Endodermal cell (in vitro differentiated cells): ENCODE data around the gene CYB5R3. TPM values are rescaled to one million over a fixed set of nuclear protein-coding genes. Genes with fewer than 3 reads are reported as not detected.

Source experiments
- DNase-seq: peaks from one replicate; pipeline ENCODE4 v3.0.0-alpha.2; 2017
- H3K27ac ChIP-seq: 2 replicates; pipeline ENCODE4 v1.5.1; 2013; ENCODE audit warnings: mild to moderate bottlenecking, low read depth, low read length, moderate library complexity
- H3K27me3 ChIP-seq: 2 replicates; pipeline ENCODE4 v1.6.1; 2013; ENCODE audit warnings: mild to moderate bottlenecking, low read length, moderate library complexity; ENCODE audit not compliant: insufficient read depth, control insufficient read depth, poor library complexity, severe bottlenecking
- H3K36me3 ChIP-seq: 2 replicates; pipeline ENCODE4 v1.7.0; 2013; ENCODE audit warnings: mild to moderate bottlenecking, low read length, moderate library complexity; ENCODE audit not compliant: control insufficient read depth, insufficient read depth
- H3K4me1 ChIP-seq: one replicate; pipeline ENCODE4 v1.7.0; 2013; ENCODE audit warnings: low read length; ENCODE audit not compliant: control insufficient read depth, insufficient read depth
- H3K4me3 ChIP-seq: 2 replicates; pipeline ENCODE4 v1.5.1; 2013; ENCODE audit warnings: mild to moderate bottlenecking, low read length, moderate library complexity
- H3K9ac ChIP-seq: 2 replicates; pipeline ENCODE4 v1.6.1; 2013; ENCODE audit warnings: mild to moderate bottlenecking, low read length, moderate library complexity; ENCODE audit not compliant: poor library complexity, severe bottlenecking; ENCODE audit errors: extremely low read depth
- H3K9me3 ChIP-seq: 2 replicates; pipeline ENCODE4 v1.6.1; 2013; ENCODE audit warnings: mild to moderate bottlenecking, low read length, moderate library complexity; ENCODE audit not compliant: control insufficient read depth
- H3K27ac Mint-ChIP-seq: 2 replicates; pipeline ENCODE4 v1.8.0; 2020; ENCODE audit warnings: mixed read lengths
- H3K27me3 Mint-ChIP-seq: 2 replicates; pipeline ENCODE4 v1.8.0; 2021; ENCODE audit warnings: mild to moderate bottlenecking, mixed read lengths; ENCODE audit not compliant: insufficient read depth
- H3K36me3 Mint-ChIP-seq: 2 replicates; pipeline ENCODE4 v1.8.0; 2020; ENCODE audit warnings: low read depth, mixed read lengths
- H3K4me1 Mint-ChIP-seq: 2 replicates; pipeline ENCODE4 v1.8.0; 2020; ENCODE audit warnings: mixed read lengths
- H3K4me3 Mint-ChIP-seq: 2 replicates; pipeline ENCODE4 v1.8.0; 2020; ENCODE audit warnings: mild to moderate bottlenecking, moderate library complexity, mixed read lengths
- H3K9me3 Mint-ChIP-seq: 2 replicates; pipeline ENCODE4 v1.8.0; 2020; ENCODE audit warnings: mild to moderate bottlenecking, mixed read lengths
- WGBS, 2 experiments: methylation state at CpG; one replicate each; pipeline versions ENCODE4 v1.1.5 to v1.1.7; 2013; ENCODE audit warnings: missing lambda C conversion rate in 2 of 2, mixed read lengths in 1 of 2; ENCODE audit not compliant: insufficient coverage in 1 of 2, insufficient read length in 1 of 2; 5-methylcytosine and 5-hydroxymethylcytosine counted together
- total RNA-seq, 2 donors: library from RNA; stranded (reverse); fragmentation: NEBNext Ultra II Directional in 1 of 2; extraction: Animal tissue kit (Norgen Biotek cat#: 25700) in 1 of 2; gene quantifications; 2 replicates in 1 of 2; 3 replicates in 1 of 2; pipeline ENCODE4 v1.2.1, GENCODE V29; 2021
- TF ChIP-seq, protein P1 (sequence below): fragments of 200-600 bp; sonication (generic); conservative IDR thresholded peaks from 2 replicates; pipeline ENCODE4 v1.5.0; 2021; ENCODE audit warnings: antibody characterized with exemption, mild to moderate bottlenecking

Gene CYB5R3
- total RNA-seq, 2 donors from 2014 or later, result 89.5 to 92.4 TPM

DNA sequence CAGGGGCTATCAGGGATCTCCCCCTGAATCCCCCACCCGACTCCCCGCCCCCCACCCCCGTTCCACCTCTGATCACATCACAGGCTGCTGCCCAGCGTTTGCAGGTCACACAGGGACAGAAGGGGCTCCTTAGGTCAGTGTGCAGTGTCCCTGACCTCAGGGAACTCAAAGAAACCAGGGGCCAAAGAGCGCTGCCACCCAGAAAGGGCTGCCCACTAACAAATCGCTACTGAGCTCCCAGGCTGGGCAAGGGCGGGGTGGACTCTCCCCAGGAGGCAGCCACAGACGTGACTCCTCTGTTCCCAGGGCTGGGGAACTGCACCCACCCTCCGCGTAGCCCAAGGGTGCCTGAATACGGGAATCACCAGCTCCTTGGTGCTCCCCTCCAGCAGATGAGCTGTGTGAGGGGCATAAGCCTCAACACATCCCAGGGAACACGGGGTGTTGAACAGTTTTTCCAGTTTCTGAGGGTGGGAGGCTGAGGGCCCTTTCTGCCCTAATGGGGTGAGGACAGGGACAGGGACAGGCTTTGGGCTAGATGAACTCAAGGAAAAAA, 24.6 kb downstream of the CYB5R3 start:
- 92 to 98% methylated on average over 8 to 12 of the region's 12 CpGs for WGBS, 2 experiments

DNA sequence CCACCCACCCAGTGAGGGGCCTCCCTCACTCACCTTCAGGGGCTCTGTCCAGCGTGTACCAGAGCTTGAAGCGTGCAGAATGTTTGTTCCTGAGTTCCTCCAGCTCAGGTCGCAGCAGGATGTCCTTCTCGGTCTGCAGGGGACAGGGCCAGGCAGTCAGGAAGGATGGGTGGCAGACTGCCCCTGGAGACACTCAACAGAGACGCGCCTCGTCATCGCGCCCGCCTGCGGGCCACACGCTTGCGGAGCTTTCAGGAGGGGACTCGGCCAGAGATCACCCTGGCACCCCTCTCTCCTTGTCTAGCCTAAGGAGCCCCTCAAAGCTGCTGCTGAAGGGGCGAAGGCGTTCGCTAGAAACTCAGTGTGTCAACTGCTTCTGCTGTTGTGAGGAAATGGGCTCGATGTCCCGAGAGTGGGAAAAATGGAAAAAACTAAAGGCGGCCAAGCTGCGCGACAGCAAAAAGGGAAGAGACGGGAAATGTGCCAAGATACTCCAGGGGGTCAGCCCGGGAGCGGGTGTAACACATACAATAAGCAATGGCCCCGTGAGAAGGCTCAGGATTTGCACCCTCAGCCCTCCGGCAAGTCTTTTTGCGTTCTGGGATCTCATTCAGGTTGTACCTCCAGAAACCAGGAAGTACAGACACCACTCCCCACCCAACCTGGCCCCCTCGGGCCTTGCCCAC, 25.3 kb downstream of the CYB5R3 start:
- Mint-ChIP-seq H3K27ac (no peak overlapping the region), H3K4me3 (no peak overlapping the region), H3K27me3 (no peaks in the 10 kb centered on the region), H3K9me3 (no peaks in the 10 kb centered on the region), H3K36me3 (peaks cover 34% of the 10 kb centered on the region), H3K4me1 (no peaks in the 10 kb centered on the region)
- Histone ChIP-seq H3K27me3 (no peaks in the 10 kb centered on the region), H3K27ac (peak overlapping the region; percentile 24), H3K4me1 (no peaks in the 10 kb centered on the region), H3K4me3 (no peak overlapping the region), H3K9me3 (no peaks in the 10 kb centered on the region), H3K9ac (no peak overlapping the region), H3K36me3 (peaks cover 27% of the 10 kb centered on the region)
- DNase-seq, result no peak
- WGBS, 2 experiments, result 92 to 93% methylated on average over 26 to 29 of the region's 29 CpGs
- TF ChIP-seq, protein P1, sequence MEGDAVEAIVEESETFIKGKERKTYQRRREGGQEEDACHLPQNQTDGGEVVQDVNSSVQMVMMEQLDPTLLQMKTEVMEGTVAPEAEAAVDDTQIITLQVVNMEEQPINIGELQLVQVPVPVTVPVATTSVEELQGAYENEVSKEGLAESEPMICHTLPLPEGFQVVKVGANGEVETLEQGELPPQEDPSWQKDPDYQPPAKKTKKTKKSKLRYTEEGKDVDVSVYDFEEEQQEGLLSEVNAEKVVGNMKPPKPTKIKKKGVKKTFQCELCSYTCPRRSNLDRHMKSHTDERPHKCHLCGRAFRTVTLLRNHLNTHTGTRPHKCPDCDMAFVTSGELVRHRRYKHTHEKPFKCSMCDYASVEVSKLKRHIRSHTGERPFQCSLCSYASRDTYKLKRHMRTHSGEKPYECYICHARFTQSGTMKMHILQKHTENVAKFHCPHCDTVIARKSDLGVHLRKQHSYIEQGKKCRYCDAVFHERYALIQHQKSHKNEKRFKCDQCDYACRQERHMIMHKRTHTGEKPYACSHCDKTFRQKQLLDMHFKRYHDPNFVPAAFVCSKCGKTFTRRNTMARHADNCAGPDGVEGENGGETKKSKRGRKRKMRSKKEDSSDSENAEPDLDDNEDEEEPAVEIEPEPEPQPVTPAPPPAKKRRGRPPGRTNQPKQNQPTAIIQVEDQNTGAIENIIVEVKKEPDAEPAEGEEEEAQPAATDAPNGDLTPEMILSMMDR, result no peak

More for the DNA sequence above, 24.6 kb downstream of the CYB5R3 start:
- Histone ChIP-seq H3K27ac (no peak overlapping the region), H3K4me3 (no peak overlapping the region), H3K27me3 (no peaks in the 10 kb centered on the region), H3K4me1 (no peaks in the 10 kb centered on the region), H3K9me3 (no peaks in the 10 kb centered on the region), H3K9ac (no peak overlapping the region), H3K36me3 (peaks cover 28% of the 10 kb centered on the region)
- Mint-ChIP-seq H3K4me3 (no peak overlapping the region), H3K36me3 (peaks cover 34% of the 10 kb centered on the region), H3K27ac (no peak overlapping the region), H3K27me3 (no peaks in the 10 kb centered on the region), H3K9me3 (no peaks in the 10 kb centered on the region), H3K4me1 (no peaks in the 10 kb centered on the region)
- no peak for DNase-seq
- TF ChIP-seq, protein P1, result no peak

DNA sequence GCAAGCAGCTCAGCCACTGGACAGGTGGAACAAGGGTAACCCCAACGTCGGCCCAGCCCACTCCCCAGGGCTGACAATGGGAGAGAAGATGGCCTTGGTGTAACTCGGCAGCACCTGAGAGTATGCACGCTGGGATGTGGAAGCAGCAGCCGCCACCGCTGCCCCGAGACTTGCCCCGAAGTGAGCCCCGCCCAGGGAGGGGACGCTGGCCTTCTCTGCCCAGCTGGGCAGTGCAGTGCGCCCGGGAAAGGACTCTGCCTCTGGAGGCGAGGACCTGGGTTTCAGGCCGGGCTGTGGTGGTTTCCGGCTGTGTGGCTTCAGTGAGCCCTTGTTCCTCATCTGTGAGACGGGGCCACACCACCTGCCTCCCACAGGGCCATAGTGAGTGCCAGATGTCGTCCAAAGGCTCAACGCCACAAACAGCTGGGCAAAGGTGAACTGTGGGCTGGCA, 25.9 kb downstream of the CYB5R3 start:
- no peaks in the 10 kb centered on the region for H3K4me1 Mint-ChIP-seq
- WGBS, 2 experiments, result 94 to 98% methylated on average over 12 to 18 of the region's 18 CpGs
- H3K36me3 Mint-ChIP-seq, result peaks cover 28% of the 10 kb centered on the region
- no peak overlapping the region for H3K27ac Mint-ChIP-seq
- no peak overlapping the region for H3K4me3 Mint-ChIP-seq
- H3K27me3 ChIP-seq, result no peaks in the 10 kb centered on the region
- H3K36me3 ChIP-seq, result peaks cover 21% of the 10 kb centered on the region
- no peak overlapping the region for H3K27ac ChIP-seq
- TF ChIP-seq, protein P1, result no peak
- no peak overlapping the region for H3K9ac ChIP-seq
- H3K9me3 ChIP-seq, result no peaks in the 10 kb centered on the region
- no peak overlapping the region for H3K4me3 ChIP-seq
- H3K27me3 Mint-ChIP-seq, result no peaks in the 10 kb centered on the region
- no peak for DNase-seq
- H3K4me1 ChIP-seq, result no peaks in the 10 kb centered on the region
- H3K9me3 Mint-ChIP-seq, result no peaks in the 10 kb centered on the region
